Activated T-cell treated with anti-CD3 and anti-CD28 coated beads for 48 hours (primary cell): Measurements from ENCODE around the gene INAVA.
"Not testable (repeated sequence)": the region's sequence is repeated elsewhere in the genome, so short reads cannot be mapped to it uniquely, and the experiment has no call there.

Source experiments
- DNase-seq: peaks from one replicate; pipeline ENCODE4 v3.0.0-alpha.2; 2020; ENCODE audit warnings: low read depth

INAVA gene

GRCh38 chr1:200922406-200922805, 27.7 kb downstream of the INAVA start:
- no peak for DNase-seq

GRCh38 chr1:200923601-200924000, 28.9 kb downstream of the INAVA start:
- DNase-seq: no peak

- DNase-seq: no peak
Observed at GRCh38 chr1:200925831-200926230, 31.1 kb downstream of the INAVA start.

- no peak for DNase-seq
Observed at GRCh38 chr1:200929530-200930278, 35.0 kb downstream of the INAVA start.

- DNase-seq: not testable (repeated sequence)
Observed at GRCh38 chr1:200930285-200930684, 35.6 kb downstream of the INAVA start.

GRCh38 chr1:200931776-200932175, 37.1 kb downstream of the INAVA start:
- no peak for DNase-seq

GRCh38 chr1:200934676-200935245, 40.1 kb downstream of the INAVA start:
- DNase-seq: no peak

GRCh38 chr1:200935286-200935962, 40.7 kb downstream of the INAVA start:
- not testable (repeated sequence) for DNase-seq

GRCh38 chr1:200938955-200939354, 44.3 kb downstream of the INAVA start:
- no peak for DNase-seq

GRCh38 chr1:200945111-200945510, 50.4 kb downstream of the INAVA start:
- no peak for DNase-seq

GRCh38 chr1:200947059-200947566, 52.4 kb downstream of the INAVA start:
- no peak for DNase-seq

GRCh38 chr1:200949626-200950025, 54.9 kb downstream of the INAVA start:
- no peak for DNase-seq

GRCh38 chr1:200951016-200951415, 56.3 kb downstream of the INAVA start:
- no peak for DNase-seq

- no peak for DNase-seq
Observed at GRCh38 chr1:200954434-200954833, 59.7 kb downstream of the INAVA start.

GRCh38 chr1:200958597-200958996, 63.9 kb downstream of the INAVA start:
- no peak for DNase-seq

GRCh38 chr1:200959411-200959921, 64.8 kb downstream of the INAVA start:
- DNase-seq: no peak

GRCh38 chr1:200960236-200960947, 65.7 kb downstream of the INAVA start:
- DNase-seq: no peak

GRCh38 chr1:200960948-200961340, 66.2 kb downstream of the INAVA start:
- DNase-seq: no peak

GRCh38 chr1:200962151-200962550, 67.5 kb downstream of the INAVA start:
- DNase-seq: not testable (repeated sequence)

GRCh38 chr1:200962631-200963030, 67.9 kb downstream of the INAVA start:
- DNase-seq: no peak

GRCh38 chr1:200963076-200963475, 68.4 kb downstream of the INAVA start:
- DNase-seq: no peak

GRCh38 chr1:200963888-200964287, 69.2 kb downstream of the INAVA start:
- DNase-seq: not testable (repeated sequence)
